ENCODE measurements around the gene USP24. TPM values are rescaled to one million over a fixed set of nuclear protein-coding genes. Genes with fewer than 3 reads are reported as not detected.
A peak's percentile ranks its signal among the peaks of the same experiment; 100 is the strongest.

USP24 gene
- total RNA-seq, 1 donor from 2014 or later: 42.4 TPM

DNA sequence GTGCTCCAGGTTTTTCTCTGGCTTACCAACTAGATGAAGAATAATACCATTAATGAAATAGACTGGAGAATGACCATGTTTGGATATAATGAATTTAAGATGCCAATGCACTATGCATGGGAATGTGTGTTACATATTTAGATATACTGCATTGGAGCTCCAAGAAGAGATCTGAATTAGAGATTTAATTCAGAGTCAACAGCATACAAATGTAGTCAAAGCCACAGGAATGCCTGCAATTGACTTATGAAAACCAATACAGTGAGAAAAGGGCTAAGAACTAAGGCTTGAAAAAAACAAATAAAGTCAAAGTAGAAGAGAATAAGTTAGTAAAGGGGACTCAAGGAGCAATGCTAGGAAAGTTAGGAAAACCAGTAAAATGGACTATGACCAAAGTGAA lies 59.1 kb downstream of the USP24 start:
- no peak for DNase-seq (ENCODE audit: low spot score)

DNA sequence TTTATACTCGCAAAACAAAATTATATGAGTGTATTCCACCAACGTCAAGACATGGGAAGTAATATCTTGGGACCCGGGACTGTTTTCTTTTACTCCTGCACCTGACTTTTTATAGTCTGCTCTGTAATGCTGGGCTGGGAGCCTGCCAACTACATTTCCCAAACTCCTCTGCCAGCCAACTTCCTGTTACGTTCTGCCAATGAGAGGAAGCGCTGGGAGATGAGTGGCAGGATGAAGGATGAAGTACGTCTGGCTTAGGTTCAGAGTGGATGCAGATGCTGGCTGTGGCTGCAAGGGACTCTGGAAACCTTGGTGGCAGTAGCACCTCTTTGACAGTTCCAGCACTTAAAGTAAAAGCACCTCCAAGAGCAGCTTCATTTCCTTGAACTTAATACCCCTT lies 59.6 kb downstream of the USP24 start:
- no peak for DNase-seq (ENCODE audit: low spot score)

GRCh38 chr1:55154616-55155015 lies 60.5 kb downstream of the USP24 start:
- DNase-seq (ENCODE audit: low spot score): no peak

- DNase-seq (ENCODE audit: low spot score): no peak
Observed at GRCh38 chr1:55153031-55153430, 62.1 kb downstream of the USP24 start.

DNA sequence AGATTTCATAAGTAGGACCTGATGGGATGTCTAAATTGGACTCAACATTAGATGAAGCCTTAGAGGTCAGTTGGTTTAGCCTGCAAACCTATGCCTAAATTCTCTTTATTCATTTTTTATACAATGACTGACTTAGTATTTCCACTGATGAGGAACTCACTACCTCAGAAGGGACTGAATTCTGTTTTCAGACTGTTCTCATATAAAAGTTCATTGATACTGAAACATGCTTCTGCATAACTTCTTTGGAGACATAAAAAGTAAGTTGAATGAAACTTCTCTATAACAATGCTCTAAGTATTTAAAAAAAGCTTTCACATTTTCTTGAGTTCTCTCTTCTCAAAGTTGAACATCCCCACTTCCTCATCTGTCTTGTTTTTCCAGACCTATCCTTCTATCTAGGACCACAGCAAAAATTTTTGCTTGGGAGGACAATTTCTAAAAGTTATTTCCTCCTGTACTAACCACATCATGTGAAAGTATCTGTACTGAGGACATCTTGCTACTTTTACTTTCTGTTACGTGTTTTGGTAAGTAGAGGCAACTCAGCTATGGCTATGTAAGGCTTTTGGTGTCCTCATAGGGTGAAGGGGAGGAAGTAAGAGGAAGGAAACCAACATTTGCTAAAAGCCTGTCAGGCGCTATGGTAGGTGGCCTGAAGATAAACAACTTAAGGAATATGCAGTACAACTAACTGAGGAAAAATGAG lies 64.1 kb downstream of the USP24 start:
- DNase-seq (ENCODE audit: low spot score): peak; percentile 21

GRCh38 chr1:55148676-55149075 lies 66.5 kb downstream of the USP24 start:
- no peak for DNase-seq (ENCODE audit: low spot score)

GRCh38 chr1:55147524-55147923 lies 67.6 kb downstream of the USP24 start:
- no peak for DNase-seq (ENCODE audit: low spot score)

DNA sequence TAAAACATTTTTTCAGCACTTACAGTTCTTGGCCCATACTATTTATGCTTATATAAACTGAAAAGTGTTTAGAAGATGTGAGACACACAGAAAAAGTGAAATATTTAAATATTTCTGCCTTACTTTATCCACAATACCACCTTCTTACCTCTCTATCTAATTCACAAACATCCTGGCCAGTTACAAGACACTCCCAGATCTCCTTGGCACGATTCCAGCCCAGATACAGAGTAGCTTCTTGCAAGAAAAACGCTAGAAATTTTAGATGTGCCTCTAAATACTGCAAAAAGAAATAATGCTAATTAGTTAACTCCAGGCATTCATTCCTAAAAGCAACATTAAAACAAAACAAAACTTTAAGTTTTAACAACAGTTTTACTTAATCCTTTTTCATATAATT lies 68.4 kb downstream of the USP24 start:
- peak; percentile 33 for DNase-seq (ENCODE audit: low spot score)

- no peak for DNase-seq (ENCODE audit: low spot score)
Observed at GRCh38 chr1:55144886-55145285, 70.3 kb downstream of the USP24 start.

DNA sequence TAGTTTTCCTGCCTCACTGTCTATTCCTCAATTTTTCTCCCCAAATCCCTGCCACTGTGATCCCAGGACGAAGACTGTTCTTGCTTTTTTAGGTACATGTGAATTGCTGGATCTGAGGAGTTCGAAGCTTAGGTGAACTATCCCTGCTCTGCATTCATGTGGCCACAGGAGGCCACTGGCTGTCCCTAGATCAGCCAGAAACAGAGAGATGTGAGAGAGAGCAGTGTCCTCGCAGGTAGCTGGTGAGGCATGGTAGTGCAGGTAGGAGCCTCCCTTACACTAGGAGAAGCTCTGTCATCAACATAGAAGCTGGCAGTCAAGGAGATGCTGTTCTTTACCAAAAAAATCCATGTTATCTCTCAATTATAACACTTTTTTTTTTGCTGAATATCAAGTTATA lies 71.5 kb downstream of the USP24 start:
- no peak for DNase-seq (ENCODE audit: low spot score)

DNA sequence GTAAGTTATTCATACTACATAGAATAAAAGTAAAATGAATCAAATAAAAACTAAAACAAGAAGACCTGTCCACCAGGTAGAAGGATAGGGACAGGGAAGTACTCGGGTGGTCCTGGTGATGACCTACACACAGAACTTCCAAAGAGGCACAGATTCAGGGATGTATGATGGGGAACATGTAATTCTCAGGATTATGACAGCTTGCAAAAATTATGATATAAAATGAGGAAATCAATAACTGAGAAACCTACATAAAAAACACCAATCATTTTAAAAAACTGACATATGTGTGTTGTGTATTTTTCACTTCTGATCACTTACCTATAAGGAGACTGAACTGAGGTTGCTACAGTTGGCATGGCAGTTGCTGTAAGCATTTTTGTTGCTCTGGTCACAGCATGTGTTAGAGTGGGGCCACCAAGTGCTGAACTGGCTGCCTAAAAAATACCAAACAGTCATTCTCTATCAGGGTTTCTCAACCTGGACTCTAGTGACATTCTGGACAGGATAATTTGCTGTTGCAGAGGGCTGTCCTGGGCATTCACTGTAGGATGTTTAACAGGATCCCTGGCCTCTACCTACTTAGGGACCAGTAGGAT lies 73.8 kb downstream of the USP24 start:
- DNase-seq (ENCODE audit: low spot score): no peak

GRCh38 chr1:55140546-55140983 lies 74.6 kb downstream of the USP24 start:
- peak; percentile 93 for DNase-seq (ENCODE audit: low spot score)

- DNase-seq (ENCODE audit: low spot score): no peak
Observed at GRCh38 chr1:55140137-55140536, 75.0 kb downstream of the USP24 start.

DNA sequence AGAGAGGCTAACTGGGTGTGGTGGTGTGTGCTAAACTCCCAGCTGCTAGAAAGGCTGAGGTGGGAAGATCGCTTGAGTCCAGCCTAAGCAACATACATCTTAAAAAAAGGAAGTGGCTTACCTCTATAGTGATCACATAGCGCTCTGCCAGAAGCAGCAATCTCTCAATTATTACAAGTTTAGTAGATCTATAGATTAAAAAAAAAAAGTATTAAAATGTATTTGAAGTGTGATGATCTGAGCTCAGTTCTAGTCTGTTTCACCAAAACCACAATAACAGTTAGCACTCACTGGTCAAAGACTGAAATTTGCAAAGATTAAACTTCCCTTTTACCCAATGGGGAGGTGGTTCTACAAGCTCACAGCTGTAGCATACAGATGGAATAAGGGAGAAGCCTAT lies 76.3 kb downstream of the USP24 start:
- DNase-seq (ENCODE audit: low spot score): no peak

GRCh38 chr1:55134152-55134808 lies 80.9 kb downstream of the USP24 start:
- DNase-seq (ENCODE audit: low spot score): no peak

GRCh38 chr1:55131801-55132200 lies 83.4 kb downstream of the USP24 start:
- no peak for DNase-seq (ENCODE audit: low spot score)

DNA sequence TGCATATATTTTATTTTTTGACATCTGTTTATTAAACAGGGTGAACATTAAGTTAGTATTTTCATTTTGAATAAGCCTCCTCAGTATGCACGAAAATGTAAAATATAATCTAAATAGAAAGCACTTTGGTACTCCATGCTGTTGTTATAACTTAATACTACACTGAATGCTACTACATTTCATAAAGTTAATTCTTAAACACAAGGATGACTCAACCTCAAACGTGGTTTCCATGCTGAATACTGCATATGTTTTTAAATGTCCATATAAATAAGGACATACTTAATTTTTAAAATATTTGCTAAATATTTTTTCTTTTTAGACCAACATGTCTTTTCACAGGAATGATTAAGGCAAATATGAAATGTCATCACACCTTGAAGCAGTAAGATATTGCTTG lies 83.9 kb downstream of the USP24 start:
- no peak for DNase-seq (ENCODE audit: low spot score)

DNA sequence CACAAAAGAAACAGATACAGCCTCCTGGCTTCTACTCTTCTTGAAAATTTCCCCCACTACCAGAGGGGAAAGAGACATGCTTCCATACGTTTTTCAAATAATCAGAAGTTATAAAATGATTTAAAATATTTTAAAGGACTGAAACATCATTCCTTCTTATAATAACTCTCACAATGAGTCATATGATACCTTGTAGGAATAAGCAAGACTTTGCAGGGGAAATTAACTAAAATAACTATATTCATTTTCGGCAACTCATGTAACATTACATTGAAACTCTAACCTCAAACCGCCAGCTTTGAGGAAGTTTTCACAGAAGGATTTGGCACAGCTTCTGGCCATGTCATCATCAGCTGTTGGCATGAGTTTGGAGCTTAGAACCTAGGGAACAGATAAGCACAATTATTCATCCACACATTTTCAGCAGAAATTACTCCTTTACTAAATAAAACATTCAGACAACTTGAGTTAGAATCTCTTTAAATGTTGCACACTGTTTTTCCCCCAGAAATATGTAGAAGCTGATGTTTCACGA lies 85.9 kb downstream of the USP24 start:
- DNase-seq (ENCODE audit: low spot score): peak; percentile 13

GRCh38 chr1:55128418-55128995 lies 86.7 kb downstream of the USP24 start:
- no peak for DNase-seq (ENCODE audit: low spot score)

GRCh38 chr1:55127827-55128343 lies 87.3 kb downstream of the USP24 start:
- no peak for DNase-seq (ENCODE audit: low spot score)

DNA sequence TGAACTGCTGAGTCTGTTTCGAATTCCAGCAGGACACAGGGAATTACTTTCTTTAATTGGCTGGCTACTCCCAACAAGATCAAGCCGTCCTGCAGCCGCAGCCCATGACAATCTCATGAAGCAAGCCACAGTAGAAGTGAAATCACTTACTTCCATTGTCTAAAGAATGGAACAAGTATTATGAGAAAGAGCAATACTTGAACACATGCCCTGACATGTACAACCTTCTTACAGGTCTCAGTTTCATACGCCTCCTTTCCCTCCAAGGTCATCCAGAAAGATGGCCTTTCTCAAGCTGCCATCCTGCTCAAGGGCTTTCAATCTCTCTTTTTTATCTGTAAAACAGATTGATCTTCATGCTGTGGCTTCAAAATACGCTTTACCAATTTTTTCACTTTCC lies 90.7 kb downstream of the USP24 start:
- DNase-seq (ENCODE audit: low spot score): no peak

DNA sequence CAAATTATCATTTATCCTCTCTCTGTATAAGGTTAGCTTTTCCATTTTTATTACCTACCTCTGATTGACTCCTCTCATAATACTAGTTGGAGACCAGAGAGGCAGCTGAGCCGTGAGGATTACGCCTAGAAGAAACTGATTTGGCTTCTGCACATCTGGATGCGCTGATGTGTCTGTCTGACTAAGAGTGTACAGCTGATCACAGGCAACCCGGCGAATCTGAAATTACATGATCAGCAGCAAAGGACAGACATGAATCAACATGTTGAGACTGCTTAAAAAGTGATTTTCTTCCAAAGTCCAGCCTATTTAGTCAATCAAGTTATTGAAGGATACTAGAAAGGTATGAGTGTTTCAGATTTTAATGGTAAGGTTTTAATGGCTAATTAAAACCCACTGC lies 94.6 kb downstream of the USP24 start:
- DNase-seq (ENCODE audit: low spot score): no peak
